GM12864 (cell line): ENCODE measurements around the gene CAMK2B.

Source experiments
- DNase-seq: peaks from one replicate; pipeline ENCODE4 v3.0.0-alpha.2; 2011; ENCODE audit warnings: low read depth
- H3K4me3 ChIP-seq: 2 replicates; pipeline ENCODE4 v1.5.1; 2011; ENCODE audit warnings: mild to moderate bottlenecking, low read depth, low read length, control low read depth
- TF ChIP-seq, protein P1 (sequence below): IDR thresholded peaks from 2 replicates; pipeline ENCODE4 v1.5.1; 2011; ENCODE audit warnings: low read depth, mild to moderate bottlenecking, moderate library complexity, low read length, control low read depth, inconsistent platforms; ENCODE audit errors: missing control alignments

The CAMK2B gene

DNA sequence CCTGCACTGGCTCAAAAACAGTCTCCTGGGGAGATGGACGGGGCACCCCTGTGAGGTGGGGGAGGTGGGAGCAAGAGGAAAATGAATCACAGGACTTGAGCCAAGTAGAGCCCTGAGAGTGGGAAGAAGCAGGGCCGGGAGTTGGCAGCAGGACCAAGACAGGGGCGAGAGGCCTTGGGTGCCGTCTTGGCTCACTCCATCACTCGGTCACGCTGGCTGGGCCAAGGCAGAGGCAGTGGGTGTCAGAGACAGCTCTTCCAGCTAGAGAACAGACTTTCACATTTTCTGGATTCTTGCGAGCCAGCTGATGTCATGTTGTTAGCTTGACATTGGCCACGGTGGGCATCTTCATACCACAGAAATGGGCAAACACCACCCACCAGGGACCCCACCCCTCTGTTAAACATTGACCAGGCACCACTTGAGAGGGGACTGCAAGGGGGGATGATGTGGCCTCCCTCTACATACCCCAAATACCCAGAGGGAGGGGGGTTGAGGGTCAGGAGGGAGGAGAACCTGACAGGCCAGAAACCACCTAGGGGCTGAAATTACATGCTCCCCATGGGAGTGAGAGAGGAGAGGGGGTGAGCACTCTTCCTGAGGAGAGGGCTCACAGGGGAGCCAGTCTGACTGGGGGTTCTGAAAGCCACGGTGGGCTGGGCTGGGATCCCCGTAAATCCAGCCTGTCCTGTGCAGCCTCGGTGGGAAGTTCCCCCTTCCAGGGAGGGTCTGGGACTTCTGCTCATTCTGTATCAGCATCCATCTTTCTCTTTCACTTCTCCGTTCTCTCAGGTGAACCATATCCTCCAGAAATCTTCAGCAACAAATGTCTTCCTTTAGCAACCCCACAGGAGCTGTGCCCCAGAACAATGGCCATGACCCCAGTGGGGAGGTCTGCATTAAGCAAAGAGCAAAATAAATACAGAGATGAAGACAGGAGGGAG, 19.6 kb downstream of the CAMK2B start:
- DNase-seq: no peak
- TF ChIP-seq, protein P1, sequence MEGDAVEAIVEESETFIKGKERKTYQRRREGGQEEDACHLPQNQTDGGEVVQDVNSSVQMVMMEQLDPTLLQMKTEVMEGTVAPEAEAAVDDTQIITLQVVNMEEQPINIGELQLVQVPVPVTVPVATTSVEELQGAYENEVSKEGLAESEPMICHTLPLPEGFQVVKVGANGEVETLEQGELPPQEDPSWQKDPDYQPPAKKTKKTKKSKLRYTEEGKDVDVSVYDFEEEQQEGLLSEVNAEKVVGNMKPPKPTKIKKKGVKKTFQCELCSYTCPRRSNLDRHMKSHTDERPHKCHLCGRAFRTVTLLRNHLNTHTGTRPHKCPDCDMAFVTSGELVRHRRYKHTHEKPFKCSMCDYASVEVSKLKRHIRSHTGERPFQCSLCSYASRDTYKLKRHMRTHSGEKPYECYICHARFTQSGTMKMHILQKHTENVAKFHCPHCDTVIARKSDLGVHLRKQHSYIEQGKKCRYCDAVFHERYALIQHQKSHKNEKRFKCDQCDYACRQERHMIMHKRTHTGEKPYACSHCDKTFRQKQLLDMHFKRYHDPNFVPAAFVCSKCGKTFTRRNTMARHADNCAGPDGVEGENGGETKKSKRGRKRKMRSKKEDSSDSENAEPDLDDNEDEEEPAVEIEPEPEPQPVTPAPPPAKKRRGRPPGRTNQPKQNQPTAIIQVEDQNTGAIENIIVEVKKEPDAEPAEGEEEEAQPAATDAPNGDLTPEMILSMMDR: no peak
- H3K4me3 ChIP-seq: no peak overlapping the region

DNA sequence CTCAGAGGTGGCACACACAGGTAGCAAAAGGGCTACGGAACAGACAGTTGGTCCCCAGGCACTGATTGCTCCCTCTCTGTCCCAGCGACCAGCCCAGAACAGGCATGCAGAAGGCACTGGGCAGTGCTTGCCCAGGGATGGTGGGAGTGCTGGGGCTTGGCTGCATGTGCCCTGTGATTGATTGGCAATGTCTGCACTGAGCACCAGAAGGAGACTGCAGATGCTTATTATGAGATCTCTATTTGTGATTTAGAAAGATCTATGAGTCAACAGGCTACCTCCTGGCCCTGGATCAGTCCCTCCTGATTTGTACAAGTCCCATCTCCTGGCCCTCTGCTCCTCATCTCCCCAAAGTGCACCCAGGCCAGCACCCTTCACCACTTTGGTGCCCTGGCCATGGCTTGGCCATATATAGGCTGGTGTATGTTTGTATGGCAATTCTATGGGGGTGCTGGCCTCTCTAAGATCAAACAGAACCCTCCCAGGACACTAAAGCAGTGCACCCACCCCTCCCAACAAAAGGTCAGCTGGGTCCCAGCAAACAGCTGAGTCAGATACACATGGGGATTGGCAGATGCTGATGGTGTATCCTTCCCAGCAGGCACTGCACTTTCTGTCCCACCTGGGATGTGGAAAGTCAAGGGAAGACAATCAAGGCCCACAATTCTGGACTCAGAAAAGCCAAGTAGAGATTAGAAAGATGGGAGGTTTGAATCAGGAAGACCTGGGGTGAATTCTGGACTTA, 30.9 kb downstream of the CAMK2B start:
- TF ChIP-seq, protein P1: no peak
- no peak overlapping the region for H3K4me3 ChIP-seq
- no peak for DNase-seq

DNA sequence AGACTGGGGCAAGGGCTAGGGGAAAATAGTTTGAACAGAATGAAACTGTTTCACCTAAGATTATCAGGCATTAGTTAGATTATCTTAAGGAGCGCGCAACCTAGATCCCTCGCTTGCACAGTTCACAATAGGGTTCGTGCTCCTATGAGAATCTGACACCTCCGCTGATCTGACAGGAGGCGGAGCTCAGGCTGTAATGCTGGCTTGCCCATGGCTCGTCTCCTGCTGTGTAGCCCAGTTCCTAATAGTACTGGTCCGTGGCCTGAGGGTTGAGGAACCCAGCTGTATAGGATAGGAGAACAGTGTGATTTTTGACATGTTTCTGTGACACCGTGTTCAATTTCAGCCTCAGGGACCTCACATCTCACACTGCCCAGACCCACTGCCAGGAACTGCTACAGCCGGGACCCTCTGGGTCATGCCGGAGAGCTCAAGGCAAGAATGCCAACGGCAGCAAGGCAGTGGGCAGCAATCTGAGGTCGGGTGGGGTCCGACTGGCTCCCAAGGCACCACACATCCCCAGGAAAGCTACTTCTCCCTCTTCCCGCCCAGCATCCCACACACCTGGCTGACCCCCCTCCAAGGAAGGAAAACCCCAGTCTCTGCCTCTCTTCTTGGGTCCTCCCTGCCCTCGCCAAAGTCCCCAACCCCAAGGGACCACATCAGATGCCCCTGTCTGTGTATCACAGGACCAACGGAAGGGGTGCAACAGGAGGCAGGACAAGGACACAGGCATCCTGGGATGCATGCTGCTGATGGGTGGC, 31.7 kb downstream of the CAMK2B start:
- TF ChIP-seq, protein P1: no peak
- H3K4me3 ChIP-seq: no peak overlapping the region
- DNase-seq: no peak

DNA sequence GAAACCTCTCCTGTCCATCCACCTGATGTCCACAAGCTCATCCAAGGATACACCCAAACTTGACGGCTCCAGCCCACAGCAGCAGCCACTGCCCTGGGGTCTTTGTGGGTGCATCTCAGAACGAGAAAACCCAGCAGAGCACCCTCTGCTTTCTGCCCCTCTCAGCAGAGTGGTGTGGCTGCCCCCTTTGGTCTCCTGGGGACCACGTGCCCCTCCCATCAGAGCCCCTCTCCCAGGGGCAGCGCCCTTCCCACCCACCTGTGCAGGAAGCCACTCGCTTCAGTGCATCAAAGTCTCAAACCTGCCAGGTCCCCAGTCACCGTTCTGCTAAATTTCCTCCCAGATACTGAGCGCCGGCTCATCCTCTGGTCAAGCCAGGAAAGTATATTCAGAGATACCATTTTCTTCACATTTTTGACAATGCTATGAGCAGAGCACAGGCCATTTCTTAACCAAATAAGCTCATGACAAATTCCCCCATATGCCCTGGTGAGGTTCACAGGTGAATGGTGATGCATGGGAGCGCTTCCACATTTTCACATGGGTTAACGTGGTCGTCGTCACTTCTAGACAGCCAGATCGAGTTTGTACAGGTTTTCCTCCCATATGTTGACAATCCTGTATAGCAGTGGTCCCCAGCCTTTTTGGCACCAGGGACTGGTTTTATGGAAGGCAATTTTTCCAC, 32.4 kb downstream of the CAMK2B start:
- no peak overlapping the region for H3K4me3 ChIP-seq
- DNase-seq: no peak
- TF ChIP-seq, protein P1: no peak

DNA sequence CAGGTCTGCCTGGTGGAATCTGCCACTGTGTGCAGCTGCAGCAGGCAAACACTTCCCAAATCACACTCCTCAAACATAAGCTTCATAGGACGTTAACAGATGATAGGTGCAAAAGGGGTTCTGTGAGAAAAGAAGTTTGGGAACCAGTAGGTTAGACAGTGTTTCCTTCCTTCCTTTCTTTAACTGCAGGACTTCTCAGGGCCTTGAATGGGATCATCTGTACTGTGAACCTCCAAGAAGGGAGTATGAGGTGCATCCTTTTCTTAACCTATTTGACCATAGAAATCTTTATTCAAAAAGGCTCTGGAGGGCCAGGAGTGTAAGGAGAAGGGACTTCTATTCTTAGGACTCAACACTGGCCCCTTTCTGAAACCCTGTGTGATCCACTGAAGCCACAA, 33.0 kb downstream of the CAMK2B start:
- no peak for DNase-seq
- TF ChIP-seq, protein P1: no peak
- no peak overlapping the region for H3K4me3 ChIP-seq

DNA sequence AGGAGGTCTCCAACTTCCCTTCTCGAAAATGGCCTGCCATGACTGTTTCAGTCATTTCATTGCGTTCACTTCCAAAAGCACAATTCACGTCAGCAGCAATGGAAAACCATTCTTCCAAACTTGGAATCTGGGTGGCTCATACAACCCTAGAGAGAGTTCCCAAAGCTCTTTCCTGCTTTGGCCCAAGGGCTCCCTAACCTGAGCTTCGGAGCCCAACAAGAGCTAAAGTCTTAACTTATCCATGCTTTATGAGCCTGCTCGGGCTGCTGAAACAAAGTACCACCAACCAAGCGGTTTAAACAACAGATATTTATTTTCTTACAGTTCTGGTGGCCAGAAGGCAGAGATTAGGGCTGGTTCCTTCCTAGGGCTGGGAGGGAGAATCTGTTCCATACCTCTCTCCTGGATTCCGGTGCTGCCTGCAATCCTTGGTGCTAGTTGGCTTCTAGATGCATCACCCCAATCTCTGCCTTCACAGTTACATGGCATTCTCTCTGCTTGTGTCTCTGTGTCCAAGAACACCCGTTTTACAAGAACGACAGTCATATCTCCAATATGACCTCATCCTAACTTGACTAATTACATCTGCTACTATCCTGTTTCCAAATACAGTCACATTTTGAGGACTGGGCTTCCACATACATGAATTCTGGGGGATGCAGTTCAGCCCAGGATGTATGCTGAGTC, 33.5 kb downstream of the CAMK2B start:
- H3K4me3 ChIP-seq: no peak overlapping the region
- no peak for DNase-seq
- TF ChIP-seq, protein P1: no peak
